WTC11 (cell line): ENCODE measurements around the gene IFNA6. TPM values are rescaled to one million over a fixed set of nuclear protein-coding genes. Genes with fewer than 3 reads are reported as not detected.

ENCODE experiments used
- ATAC-seq: fragments of 200-7000 bp; cut with Tn5 transposase; 2 replicates; pipeline ENCODE4 v1.10.0; 2021; ENCODE audit warnings: mild to moderate bottlenecking, moderate library complexity
- CTCF ChIA-PET: fragments of 300-600 bp; sonication (Branson Sonifier 250); formaldehyde crosslinking; loops from one replicate; lab custom pipeline; 2021; ENCODE audit warnings: antibody characterized with exemption; lab: Charles Lee
- POLR2A ChIA-PET: fragments of 350-600 bp; sonication (Branson Sonifier 250); formaldehyde crosslinking; loops from one replicate; lab custom pipeline; 2021; ENCODE audit warnings: antibody characterized with exemption; lab: Charles Lee
- DNase-seq: peaks from one replicate; pipeline ENCODE4 v3.0.0; 2021; ENCODE audit warnings: low spot score
- H3K27ac Mint-ChIP-seq: 2 replicates; pipeline ENCODE4 v1.8.0; 2021; ENCODE audit warnings: mixed read lengths
- H3K27me3 Mint-ChIP-seq: 2 replicates; pipeline ENCODE4 v1.8.0; 2021; ENCODE audit warnings: low read depth, mild to moderate bottlenecking, moderate library complexity, mixed read lengths
- H3K36me3 Mint-ChIP-seq: 2 replicates; pipeline ENCODE4 v1.8.0; 2021; ENCODE audit warnings: mixed read lengths
- H3K4me1 Mint-ChIP-seq: 2 replicates; pipeline ENCODE4 v1.8.0; 2022; ENCODE audit warnings: mixed read lengths
- H3K4me3 Mint-ChIP-seq: 2 replicates; pipeline ENCODE4 v1.8.0; 2021; ENCODE audit warnings: mild to moderate bottlenecking, moderate library complexity, mixed read lengths
- H3K9me3 Mint-ChIP-seq: 2 replicates; pipeline ENCODE4 v1.8.0; 2021; ENCODE audit warnings: mixed read lengths
- AR ChIP-seq: fragments of 250-450 bp; sonication (Bioruptor Pico); IDR thresholded peaks from 2 replicates; pipeline ENCODE4 v1.9.0; 2021; ENCODE audit warnings: mild to moderate bottlenecking
- ARID4B ChIP-seq: sonication (generic); formaldehyde crosslinking; IDR thresholded peaks from 2 replicates; pipeline ENCODE4 v1.8.0; 2023; ENCODE audit warnings: missing genetic modification reagents, mild to moderate bottlenecking, borderline replicate concordance
- E2F1 ChIP-seq: sonication (generic); formaldehyde crosslinking; IDR thresholded peaks from 2 replicates; pipeline ENCODE4 v1.8.0; 2022; ENCODE audit warnings: mild to moderate bottlenecking, missing genetic modification reagents
- ETV6 ChIP-seq: sonication (generic); formaldehyde crosslinking; IDR thresholded peaks from 2 replicates; pipeline ENCODE4 v1.8.1; 2022; ENCODE audit warnings: mild to moderate bottlenecking, missing genetic modification reagents
- GRHL2 ChIP-seq: fragments of 250-450 bp; sonication (Bioruptor Pico); IDR thresholded peaks from 2 replicates; pipeline ENCODE4 v1.8.0; 2022; ENCODE audit warnings: mild to moderate bottlenecking, moderate library complexity; ENCODE audit not compliant: insufficient replicate concordance, severe bottlenecking
- GTF2I ChIP-seq: fragments of 250-450 bp; sonication (Bioruptor Pico); conservative IDR thresholded peaks from 2 replicates; pipeline ENCODE4 v1.4.0; 2021; ENCODE audit warnings: mild to moderate bottlenecking
- HMGA2 ChIP-seq: fragments of 250-450 bp; sonication (Bioruptor Pico); IDR thresholded peaks from 2 replicates; pipeline ENCODE4 v1.4.0; 2021; ENCODE audit warnings: mild to moderate bottlenecking, moderate library complexity
- NFATC4 ChIP-seq: fragments of 250-450 bp; sonication (Bioruptor Pico); IDR thresholded peaks from 2 replicates; pipeline ENCODE4 v1.9.0; 2021; ENCODE audit warnings: mild to moderate bottlenecking
- NR2C2 ChIP-seq: sonication (generic); formaldehyde crosslinking; IDR thresholded peaks from 2 replicates; pipeline ENCODE4 v1.8.0; 2022; ENCODE audit warnings: mild to moderate bottlenecking, missing genetic modification reagents
- PRDM15 ChIP-seq: sonication (generic); formaldehyde crosslinking; IDR thresholded peaks from 2 replicates; pipeline ENCODE4 v1.8.0; 2022; ENCODE audit warnings: missing genetic modification reagents
- RORB ChIP-seq: fragments of 250-450 bp; sonication (Bioruptor Pico); IDR thresholded peaks from 2 replicates; pipeline ENCODE4 v1.9.0; 2021; ENCODE audit warnings: mild to moderate bottlenecking
- SMAD3 ChIP-seq: sonication (generic); formaldehyde crosslinking; IDR thresholded peaks from 2 replicates; pipeline ENCODE4 v1.8.0; 2022; ENCODE audit warnings: missing genetic modification reagents, mild to moderate bottlenecking, borderline replicate concordance
- TEAD4 ChIP-seq: sonication (generic); formaldehyde crosslinking; IDR thresholded peaks from 2 replicates; pipeline ENCODE4 v1.8.0; 2022; ENCODE audit warnings: mild to moderate bottlenecking, missing genetic modification reagents
- TP53 ChIP-seq: sonication (generic); formaldehyde crosslinking; IDR thresholded peaks from 2 replicates; pipeline ENCODE4 v1.8.1; 2023; ENCODE audit warnings: mild to moderate bottlenecking, missing genetic modification reagents
- ZNF121 ChIP-seq: sonication (generic); formaldehyde crosslinking; IDR thresholded peaks from 2 replicates; pipeline ENCODE4 v1.8.0; 2023; ENCODE audit warnings: missing genetic modification reagents
- ZNF232 ChIP-seq: sonication (generic); formaldehyde crosslinking; IDR thresholded peaks from 2 replicates; pipeline ENCODE4 v1.8.0; 2022; ENCODE audit warnings: mild to moderate bottlenecking, missing genetic modification reagents
- ZNF263 ChIP-seq: sonication (generic); formaldehyde crosslinking; IDR thresholded peaks from 2 replicates; pipeline ENCODE4 v1.8.1; 2022; ENCODE audit warnings: low read depth, mild to moderate bottlenecking, moderate library complexity, missing genetic modification reagents
- ZNF396 ChIP-seq: fragments of 250-450 bp; sonication (Bioruptor Pico); IDR thresholded peaks from 2 replicates; pipeline ENCODE4 v1.8.0; 2021; ENCODE audit warnings: mild to moderate bottlenecking, moderate library complexity, borderline replicate concordance
- ZSCAN18 ChIP-seq: fragments of 250-450 bp; sonication (Bioruptor Pico); IDR thresholded peaks from 2 replicates; pipeline ENCODE4 v2.1.2; 2022; ENCODE audit warnings: mild to moderate bottlenecking, moderate library complexity
- total RNA-seq: library from RNA; stranded (reverse); gene quantifications from 3 replicates; pipeline ENCODE4 v1.2.3, GENCODE V29; 2021

The IFNA6 gene
- total RNA-seq, 1 experiment from 2014 or later, result not detected

- TF ChIP-seq E2F1 (no peak), SMAD3 (no peak), PRDM15 (no peak), ZNF232 (CRISPR knock-in tag) (no peak), ZSCAN18 (CRISPR knock-in tag) (no peak)
Measured at GRCh38 chr9:21392270-21392669, 41.6 kb upstream of the IFNA6 start (continued).

- no peak within 1 kb of the TSS for H3K4me3 Mint-ChIP-seq
- peaks cover 15% of the 10 kb centered on the region for H3K4me1 Mint-ChIP-seq
- H3K27ac Mint-ChIP-seq, result no peak within 1 kb of the TSS
- TF ChIP-seq TEAD4 (no peak), HMGA2 (CRISPR knock-in tag) (no peak), NR2C2 (CRISPR knock-in tag) (no peak), ZNF121 (CRISPR knock-in tag) (no peak), RORB (CRISPR knock-in tag) (no peak), ZNF396 (CRISPR knock-in tag) (no peak), NFATC4 (no peak), ETV6 (CRISPR knock-in tag) (no peak), GRHL2 (CRISPR knock-in tag) (no peak), GTF2I (no peak), ZNF263 (CRISPR knock-in tag) (no peak)
- ATAC-seq (no peak), DNase-seq (no peak)
- no peaks in the 10 kb centered on the region for H3K36me3 Mint-ChIP-seq
- no peaks in the 10 kb centered on the region; the same call in 1 of the 2 replicates for H3K9me3 Mint-ChIP-seq
- POLR2A ChIA-PET, result no interaction called here
- CTCF ChIA-PET, result no interaction called here
- no peaks in the 10 kb centered on the region; the same call in 1 of the 2 replicates for H3K27me3 Mint-ChIP-seq
Measured at GRCh38 chr9:21385131-21385670, 34.5 kb upstream of the IFNA6 start, which contains the start of gene IFNA2. Gene IFNA2 (minus strand): TSS chr9:21385398. CDS start chr9:21385329, 69 bp downstream.

GRCh38 chr9:21383627-21384026 is 32.9 kb upstream of the IFNA6 start:
- Mint-ChIP-seq H3K4me3 (no peak overlapping the region), H3K9me3 (no peaks in the 10 kb centered on the region; the same call in 1 of the 2 replicates), H3K4me1 (peaks cover 15% of the 10 kb centered on the region), H3K36me3 (no peaks in the 10 kb centered on the region), H3K27ac (no peak overlapping the region), H3K27me3 (no peaks in the 10 kb centered on the region; the same call in 1 of the 2 replicates)
- TF ChIP-seq AR (CRISPR knock-in tag), result no peak
- no peak for TF ChIP-seq TP53
- TF ChIP-seq ARID4B (CRISPR knock-in tag), result no peak
- ChIA-PET CTCF (no interaction called here), POLR2A (no interaction called here)
- no peak for ATAC-seq
- no peak for DNase-seq
